Astrocyte (in vitro differentiated cells and primary cell): ENCODE measurements around the gene PDXK. TPM values are rescaled to one million over a fixed set of nuclear protein-coding genes. Genes with fewer than 3 reads are reported as not detected.

ENCODE experiments used
- DNase-seq: peaks from one replicate; pipeline ENCODE4 v3.0.0-alpha.2; 2010; ENCODE audit warnings: low read depth
- FAIRE-seq: peaks from 2 replicates; lab custom pipeline; 2011; peaks lifted over from hg19 to GRCh38; lab: Jason Lieb, UNC
- H2AFZ ChIP-seq: 2 replicates; pipeline ENCODE4 v1.6.0; 2012; ENCODE audit warnings: low read depth, low read length, inconsistent platforms
- H3K27ac ChIP-seq: 2 replicates; pipeline ENCODE4 v1.5.1; 2011; ENCODE audit warnings: low read depth, low read length, inconsistent platforms
- H3K27me3 ChIP-seq: 2 replicates; pipeline ENCODE4 v1.6.0; 2011; ENCODE audit warnings: low read length, inconsistent platforms; ENCODE audit not compliant: insufficient read depth
- H3K36me3 ChIP-seq: 2 replicates; pipeline ENCODE4 v1.5.1; 2011; ENCODE audit warnings: low read length, inconsistent platforms; ENCODE audit not compliant: insufficient read depth
- H3K4me1 ChIP-seq: 2 replicates; pipeline ENCODE4 v1.5.1; 2011; ENCODE audit warnings: low read length, inconsistent platforms; ENCODE audit not compliant: insufficient read depth
- H3K4me2 ChIP-seq: 2 replicates; pipeline ENCODE4 v1.6.0; 2012; ENCODE audit warnings: low read length, inconsistent platforms
- H3K4me3 ChIP-seq: 2 replicates; pipeline ENCODE4 v1.5.1; 2011; ENCODE audit warnings: low read depth, mild to moderate bottlenecking, low read length, inconsistent platforms; ENCODE audit not compliant: insufficient read depth
- H3K79me2 ChIP-seq: 2 replicates; pipeline ENCODE4 v1.6.0; 2012; ENCODE audit warnings: mild to moderate bottlenecking, low read length, inconsistent platforms; ENCODE audit not compliant: insufficient read depth
- H3K9ac ChIP-seq: 2 replicates; pipeline ENCODE4 v1.6.0; 2012; ENCODE audit warnings: mild to moderate bottlenecking, low read length, inconsistent platforms
- H3K9me3 ChIP-seq: 2 replicates; pipeline ENCODE4 v1.5.1; 2012; ENCODE audit warnings: low read depth, mild to moderate bottlenecking, low read length, inconsistent platforms; ENCODE audit not compliant: insufficient read depth
- H4K20me1 ChIP-seq: 2 replicates; pipeline ENCODE4 v1.6.0; 2012; ENCODE audit warnings: low read length, inconsistent platforms; ENCODE audit not compliant: insufficient read depth
- H3K27ac Mint-ChIP-seq: one replicate; pipeline ENCODE4 v1.8.0; 2021; ENCODE audit warnings: mild to moderate bottlenecking, mixed read lengths; ENCODE audit not compliant: unreplicated experiment
- H3K27me3 Mint-ChIP-seq: one replicate; pipeline ENCODE4 v1.8.0; 2021; ENCODE audit warnings: low read depth, mixed read lengths; ENCODE audit not compliant: unreplicated experiment
- H3K36me3 Mint-ChIP-seq: one replicate; pipeline ENCODE4 v1.8.0; 2021; ENCODE audit warnings: low read depth, mixed read lengths; ENCODE audit not compliant: unreplicated experiment
- H3K4me1 Mint-ChIP-seq: one replicate; pipeline ENCODE4 v1.8.0; 2021; ENCODE audit warnings: low read depth, mixed read lengths; ENCODE audit not compliant: unreplicated experiment
- H3K4me3 Mint-ChIP-seq: one replicate; pipeline ENCODE4 v1.8.0; 2021; ENCODE audit warnings: mild to moderate bottlenecking, moderate library complexity, mixed read lengths; ENCODE audit not compliant: unreplicated experiment
- H3K9me3 Mint-ChIP-seq: one replicate; pipeline ENCODE4 v1.8.0; 2021; ENCODE audit warnings: mild to moderate bottlenecking, mixed read lengths; ENCODE audit not compliant: unreplicated experiment
- CTCF ChIP-seq: IDR thresholded peaks from 2 replicates; pipeline ENCODE4 v1.5.1; 2011; ENCODE audit warnings: low read depth, mild to moderate bottlenecking, inconsistent platforms, low read length, moderate library complexity; ENCODE audit not compliant: insufficient read depth
- EZH2 ChIP-seq: IDR thresholded peaks from 2 replicates; pipeline ENCODE4 v1.6.1; 2012; ENCODE audit warnings: mild to moderate bottlenecking, low read length, inconsistent platforms; ENCODE audit not compliant: insufficient read depth
- total RNA-seq: library from RNA; stranded (reverse); gene quantifications from 2 replicates; pipeline ENCODE4 v1.2.1, GENCODE V29; 2021

PDXK gene
- total RNA-seq, 1 donor from 2014 or later = 180 TPM

GRCh38 chr21:43809853-43810504 lies 91.0 kb downstream of the PDXK start:
- Histone ChIP-seq H3K9ac (no peak overlapping the region), H3K27ac (no peak overlapping the region), H3K9me3 (no peaks in the 10 kb centered on the region), H3K79me2 (no peaks in the 10 kb centered on the region), H2AFZ (no peak overlapping the region), H3K4me1 (no peaks in the 10 kb centered on the region), H3K27me3 (no peaks in the 10 kb centered on the region), H3K4me2 (no peak overlapping the region), H4K20me1 (peaks cover 12% of the 10 kb centered on the region), H3K4me3 (no peak overlapping the region), H3K36me3 (no peaks in the 10 kb centered on the region)
- FAIRE-seq (no peak), DNase-seq (no peak)
- Mint-ChIP-seq H3K27ac (no peak overlapping the region), H3K4me3 (no peak overlapping the region), H3K4me1 (no peaks in the 10 kb centered on the region), H3K36me3 (peaks cover 7% of the 10 kb centered on the region), H3K9me3 (no peaks in the 10 kb centered on the region), H3K27me3 (peaks cover 8% of the 10 kb centered on the region)
- TF ChIP-seq EZH2 (no peak), CTCF (no peak)

- no peaks in the 10 kb centered on the region for H3K4me1 ChIP-seq
- Mint-ChIP-seq H3K27me3 (peaks cover 8% of the 10 kb centered on the region), H3K36me3 (peaks cover 5% of the 10 kb centered on the region), H3K27ac (no peak overlapping the region), H3K4me3 (no peak overlapping the region), H3K9me3 (no peaks in the 10 kb centered on the region), H3K4me1 (no peaks in the 10 kb centered on the region)
- FAIRE-seq = no peak
- no peak overlapping the region for H3K27ac ChIP-seq
- no peaks in the 10 kb centered on the region for H3K9me3 ChIP-seq
- H3K4me3 ChIP-seq = no peak overlapping the region
- TF ChIP-seq EZH2 = no peak
- TF ChIP-seq CTCF = peak; percentile 73
- H3K9ac ChIP-seq = no peak overlapping the region
- H3K36me3 ChIP-seq = no peaks in the 10 kb centered on the region
- DNase-seq = no peak
- peaks cover 12% of the 10 kb centered on the region for H4K20me1 ChIP-seq
- H3K79me2 ChIP-seq = no peaks in the 10 kb centered on the region
- H3K27me3 ChIP-seq = no peaks in the 10 kb centered on the region
- no peak overlapping the region for H3K4me2 ChIP-seq
- H2AFZ ChIP-seq = no peak overlapping the region
Measured at GRCh38 chr21:43810505-43811261, 91.8 kb downstream of the PDXK start.
